BE2C (cell line): ENCODE measurements around the gene SULT4A1.
A peak's percentile ranks its signal among the peaks of the same experiment; 100 is the strongest.

Experiments
- DNase-seq: peaks from one replicate; pipeline ENCODE4 v3.0.0-alpha.2; 2020
- H3K27me3 ChIP-seq: fragments of 250-450 bp; sonication (Bioruptor Pico); 2 replicates; pipeline ENCODE4 v1.5.1; 2020; ENCODE audit warnings: mild to moderate bottlenecking
- H3K36me3 ChIP-seq: fragments of 250-450 bp; sonication (Bioruptor Pico); 2 replicates; pipeline ENCODE4 v1.5.1; 2020; ENCODE audit warnings: mild to moderate bottlenecking
- H3K4me1 ChIP-seq: fragments of 250-450 bp; sonication (Bioruptor Pico); 2 replicates; pipeline ENCODE4 v1.5.1; 2020
- H3K4me3 ChIP-seq: 2 replicates; pipeline ENCODE4 v1.5.1; 2011; ENCODE audit warnings: low read depth, low read length
- H3K9me3 ChIP-seq: fragments of 250-450 bp; sonication (Bioruptor Pico); 2 replicates; pipeline ENCODE4 v1.5.1; 2020
- CTCF ChIP-seq: IDR thresholded peaks from 2 replicates; pipeline ENCODE4 v1.5.1; 2012; ENCODE audit warnings: mild to moderate bottlenecking, low read depth, low read length

The SULT4A1 gene

GRCh38 chr22:43796567-43796966 lies 65.7 kb downstream of the SULT4A1 start:
- DNase-seq = no peak
- Histone ChIP-seq H3K9me3 (no peaks in the 10 kb centered on the region), H3K4me3 (no peak overlapping the region), H3K27me3 (peaks cover 14% of the 10 kb centered on the region), H3K4me1 (no peaks in the 10 kb centered on the region), H3K36me3 (no peaks in the 10 kb centered on the region)
- peak; percentile 49 for TF ChIP-seq CTCF

DNA sequence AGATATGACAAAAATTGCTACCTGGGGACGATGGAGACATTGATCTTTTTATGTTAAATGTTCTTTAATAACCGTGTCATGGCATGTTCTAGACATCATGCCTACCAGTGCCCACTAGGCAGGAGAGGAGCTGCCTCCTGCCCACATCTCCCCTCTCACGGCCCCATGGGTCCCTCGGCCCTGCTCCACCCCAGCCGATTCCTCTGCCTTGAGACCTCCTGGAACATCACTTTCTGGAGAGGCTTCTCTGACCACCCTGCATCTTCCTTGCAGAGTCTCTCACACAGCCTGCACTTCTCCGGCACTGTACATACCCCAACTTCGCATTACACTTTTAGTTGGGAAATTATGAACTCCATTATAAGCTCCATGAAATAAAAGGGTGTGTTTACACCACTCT lies 67.0 kb downstream of the SULT4A1 start:
- Histone ChIP-seq H3K9me3 (no peaks in the 10 kb centered on the region), H3K27me3 (peaks cover 8% of the 10 kb centered on the region), H3K4me1 (no peaks in the 10 kb centered on the region), H3K36me3 (no peaks in the 10 kb centered on the region), H3K4me3 (no peak overlapping the region)
- TF ChIP-seq CTCF = no peak
- DNase-seq = no peak

GRCh38 chr22:43792905-43793304 lies 69.4 kb downstream of the SULT4A1 start:
- TF ChIP-seq CTCF = no peak

GRCh38 chr22:43789452-43789851 lies 72.9 kb downstream of the SULT4A1 start:
- peaks cover 3% of the 10 kb centered on the region; the same call in 1 of the 2 replicates for H3K4me1 ChIP-seq
- peak; percentile 70 for DNase-seq
- no peak for TF ChIP-seq CTCF

More at GRCh38 chr22:43792905-43793304, 69.4 kb downstream of the SULT4A1 start:
- no peaks in the 10 kb centered on the region; the same call in 1 of the 2 replicates for H3K27me3 ChIP-seq
- peaks cover 3% of the 10 kb centered on the region; the same call in 1 of the 2 replicates for H3K4me1 ChIP-seq
- H3K36me3 ChIP-seq = no peaks in the 10 kb centered on the region
- no peaks in the 10 kb centered on the region for H3K9me3 ChIP-seq
- no peak overlapping the region for H3K4me3 ChIP-seq
- no peak for DNase-seq

GRCh38 chr22:43783777-43784176 lies 78.5 kb downstream of the SULT4A1 start:
- Histone ChIP-seq H3K4me3 (no peak overlapping the region), H3K36me3 (no peaks in the 10 kb centered on the region), H3K9me3 (no peaks in the 10 kb centered on the region), H3K4me1 (no peaks in the 10 kb centered on the region), H3K27me3 (no peaks in the 10 kb centered on the region)
- TF ChIP-seq CTCF = peak; percentile 22; the same call in 1 of the 2 replicates
- DNase-seq = no peak

More at GRCh38 chr22:43789452-43789851, 72.9 kb downstream of the SULT4A1 start:
- no peaks in the 10 kb centered on the region for H3K36me3 ChIP-seq
- H3K9me3 ChIP-seq = no peaks in the 10 kb centered on the region
- H3K4me3 ChIP-seq = no peak overlapping the region
- H3K27me3 ChIP-seq = no peaks in the 10 kb centered on the region; the same call in 1 of the 2 replicates

- no peak for TF ChIP-seq CTCF
- H3K36me3 ChIP-seq = no peaks in the 10 kb centered on the region
- no peak for DNase-seq
- H3K9me3 ChIP-seq = no peaks in the 10 kb centered on the region
- H3K4me1 ChIP-seq = no peaks in the 10 kb centered on the region
- no peak overlapping the region for H3K4me3 ChIP-seq
- no peaks in the 10 kb centered on the region for H3K27me3 ChIP-seq
Observed at GRCh38 chr22:43782448-43782847, 79.9 kb downstream of the SULT4A1 start.
